NCI-H2081 (cell line): ENCODE results near the gene PPRC1.
"Not testable (repeated sequence)": the region's sequence is repeated elsewhere in the genome, so short reads cannot be mapped to it uniquely, and the experiment has no call there.

Source experiments
- DNase-seq, 2 experiments: peaks; one replicate each; lab custom pipeline; 2025; lab: John Stamatoyannopoulos, UW

Gene PPRC1

DNA sequence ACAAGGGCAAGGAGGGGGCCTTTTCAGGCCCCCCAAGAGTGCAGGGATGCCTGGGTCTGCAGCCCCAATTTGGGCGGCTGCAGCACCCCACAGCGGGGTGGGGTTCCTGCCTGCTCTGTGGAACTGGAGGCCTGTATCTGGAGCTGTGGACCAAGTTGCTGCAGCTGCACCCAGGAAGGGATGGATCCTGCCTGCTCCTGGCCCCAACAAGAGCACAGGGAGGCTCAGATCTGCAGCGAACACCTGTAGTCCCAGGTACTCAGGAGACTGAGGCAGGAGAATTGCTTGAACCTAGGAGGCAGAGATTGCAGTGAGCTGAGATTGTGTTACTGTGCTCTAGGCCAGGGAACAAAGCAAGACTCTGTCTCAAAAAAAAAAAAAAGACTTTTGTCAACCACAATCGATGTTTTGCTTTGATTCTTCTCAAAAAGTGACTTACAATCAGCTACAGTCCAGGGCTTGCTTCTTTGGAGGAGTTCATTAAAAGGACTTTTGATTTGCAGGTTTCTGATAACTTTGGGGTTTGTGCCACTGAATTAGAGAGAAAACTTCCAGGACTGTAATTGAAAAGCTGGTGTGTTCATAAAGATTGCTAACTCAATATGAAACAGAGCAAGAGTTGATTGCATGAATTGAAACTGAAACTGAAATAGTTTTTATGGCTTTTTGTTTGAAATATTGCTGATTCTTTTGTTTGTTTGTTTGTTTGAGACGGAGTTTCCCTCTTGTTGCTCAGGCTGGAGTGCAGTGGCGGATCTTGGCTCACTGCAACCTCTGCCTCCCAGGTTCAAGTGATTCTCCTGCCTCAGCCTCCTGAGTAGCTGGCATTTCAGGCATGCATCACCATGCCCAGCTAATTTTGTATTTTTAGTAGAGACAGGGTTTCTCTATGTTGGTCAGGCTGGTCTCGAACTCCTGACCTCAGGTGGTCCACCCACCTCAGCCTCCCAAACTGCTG, 56.4 kb downstream of the PPRC1 start:
- DNase-seq = not testable (repeated sequence)

DNA sequence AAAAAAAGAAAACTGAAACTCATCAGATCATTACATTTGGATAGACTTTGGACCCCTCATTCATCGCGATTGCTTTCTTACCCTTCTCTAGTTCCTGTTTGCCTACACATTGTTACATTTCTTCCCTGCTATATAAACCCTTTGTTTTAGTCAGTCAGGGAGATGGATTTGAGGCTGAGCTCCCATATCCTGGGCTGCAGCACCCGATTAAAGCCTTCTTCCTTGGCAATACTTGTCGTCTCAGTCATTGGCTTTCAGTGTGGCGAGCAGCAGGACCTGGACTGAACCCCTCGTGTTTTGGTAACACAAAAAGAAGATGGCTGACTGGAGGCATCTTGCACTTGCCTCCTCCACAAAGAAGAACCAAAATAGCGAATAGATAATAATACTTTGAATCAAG, 59.1 kb downstream of the PPRC1 start:
- DNase-seq = no peak

DNA sequence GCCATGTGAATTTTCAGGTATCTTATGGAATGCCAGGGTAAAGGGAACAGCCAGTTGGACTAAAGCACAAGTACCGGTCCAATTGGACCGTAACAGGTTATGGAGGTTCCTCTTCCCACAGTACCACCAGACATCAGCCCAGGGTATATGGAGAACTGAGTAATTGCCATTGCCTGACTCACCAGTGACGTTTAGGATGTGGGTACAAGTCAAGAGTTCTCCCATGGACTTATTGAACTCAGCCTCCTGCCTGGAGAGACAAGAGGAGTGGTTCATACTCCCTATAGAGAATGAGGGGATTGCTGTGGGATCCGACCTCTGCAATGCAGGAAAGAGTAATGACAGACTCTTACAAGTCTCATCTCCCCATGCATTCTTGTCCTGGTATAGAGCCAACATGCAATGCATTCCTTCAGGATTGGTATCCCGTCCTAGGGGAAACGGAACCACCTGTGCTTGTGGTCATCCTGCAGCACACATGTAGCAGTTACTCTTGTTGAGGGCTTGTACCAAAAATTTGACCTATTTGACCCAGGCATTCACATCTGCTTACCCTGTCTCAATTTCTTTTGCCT, 62.5 kb downstream of the PPRC1 start:
- DNase-seq = no peak

DNA sequence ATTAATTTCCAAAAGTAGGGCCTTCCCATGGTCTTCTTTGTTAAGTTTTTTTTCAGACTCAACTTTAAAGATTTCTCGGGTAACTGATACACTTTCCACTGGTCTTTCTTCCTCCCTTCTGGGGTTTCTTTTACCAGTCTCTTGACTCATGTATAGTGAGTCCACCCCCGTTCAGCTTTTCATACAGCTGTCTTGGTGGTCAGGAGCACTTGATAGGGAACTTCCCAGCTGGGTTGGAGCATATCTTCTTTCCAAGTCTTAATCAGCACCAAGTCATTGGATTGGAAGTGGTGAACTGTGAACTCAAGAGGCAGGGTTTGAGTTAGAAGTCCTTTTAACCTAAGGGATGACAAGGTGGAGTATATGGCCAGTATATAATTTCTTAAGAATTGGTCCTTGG, 64.1 kb downstream of the PPRC1 start:
- no peak for DNase-seq

DNA sequence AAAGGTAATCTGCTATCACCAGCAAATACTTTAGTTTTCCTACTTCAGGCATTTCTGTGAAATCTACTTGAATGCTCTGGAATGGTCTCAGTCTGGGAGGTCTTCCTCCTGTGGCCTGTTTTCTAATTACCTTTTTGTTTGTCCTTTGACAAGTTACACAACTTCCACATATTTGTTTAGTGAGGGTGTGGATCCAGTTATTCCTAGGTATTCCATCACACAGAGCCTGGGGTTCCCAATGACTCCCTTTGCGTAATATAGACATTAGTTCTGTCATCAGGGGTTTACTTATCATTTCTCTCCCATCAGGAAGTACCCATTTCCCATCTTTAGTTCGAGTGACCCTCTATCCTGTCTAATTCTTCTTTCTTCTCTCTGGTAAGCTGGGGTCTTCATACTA, 65.2 kb downstream of the PPRC1 start:
- no peak for DNase-seq
